IPS-18c (cell line): ENCODE data around the gene PRKD1.
"Not testable (repeated sequence)": the region's sequence is repeated elsewhere in the genome, so short reads cannot be mapped to it uniquely, and the experiment has no call there.

Experiments
- H3K4me3 ChIP-seq: 2 replicates; pipeline ENCODE4 v1.7.0; 2013; ENCODE audit warnings: low read depth, mild to moderate bottlenecking, low read length, moderate library complexity; ENCODE audit not compliant: insufficient read depth
- H3K9me3 ChIP-seq: one replicate; pipeline ENCODE4 v1.6.1; 2013; ENCODE audit warnings: mild to moderate bottlenecking, low read length, moderate library complexity; ENCODE audit not compliant: control insufficient read depth, insufficient read depth

Gene PRKD1

DNA sequence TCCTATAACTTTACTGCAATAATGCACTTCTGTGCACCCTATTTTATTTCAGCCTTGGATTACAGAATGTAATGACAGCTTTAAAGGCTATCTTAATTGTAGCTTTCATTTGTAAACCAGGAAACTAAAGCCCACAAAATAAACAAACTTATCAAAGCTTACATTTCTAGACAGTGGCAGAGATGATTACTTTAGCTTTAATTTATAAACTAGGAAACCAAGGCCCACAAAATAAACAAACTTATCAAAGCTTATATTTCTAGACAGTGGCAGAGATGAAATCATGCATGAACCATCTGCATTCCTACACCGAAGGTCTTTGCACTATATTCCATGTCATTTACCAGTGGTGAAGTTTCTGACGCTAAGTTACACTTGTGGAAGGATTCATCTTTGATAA is 74.4 kb downstream of the PRKD1 start:
- H3K4me3 ChIP-seq, result no peak overlapping the region
- peaks cover 3% of the 10 kb centered on the region for H3K9me3 ChIP-seq

DNA sequence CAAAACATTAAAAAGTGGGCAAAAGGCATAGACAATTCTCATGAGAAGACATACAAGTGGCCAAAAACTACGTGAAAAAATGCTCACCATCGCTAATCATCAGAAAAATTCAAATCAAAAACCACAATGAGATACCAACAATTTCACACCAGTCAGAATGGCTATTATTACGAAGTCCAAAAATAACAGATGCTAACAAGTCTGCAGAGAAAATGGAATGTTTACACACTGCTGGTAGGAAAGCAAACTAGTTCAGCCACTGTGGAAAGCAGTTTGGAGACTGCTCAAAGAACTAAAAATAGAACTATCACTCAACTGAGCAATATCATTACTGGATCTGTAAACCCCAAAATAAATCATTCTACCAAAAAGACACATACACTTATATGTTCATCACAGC is 76.2 kb downstream of the PRKD1 start:
- Histone ChIP-seq H3K4me3 (no peak overlapping the region), H3K9me3 (peaks cover 3% of the 10 kb centered on the region)

DNA sequence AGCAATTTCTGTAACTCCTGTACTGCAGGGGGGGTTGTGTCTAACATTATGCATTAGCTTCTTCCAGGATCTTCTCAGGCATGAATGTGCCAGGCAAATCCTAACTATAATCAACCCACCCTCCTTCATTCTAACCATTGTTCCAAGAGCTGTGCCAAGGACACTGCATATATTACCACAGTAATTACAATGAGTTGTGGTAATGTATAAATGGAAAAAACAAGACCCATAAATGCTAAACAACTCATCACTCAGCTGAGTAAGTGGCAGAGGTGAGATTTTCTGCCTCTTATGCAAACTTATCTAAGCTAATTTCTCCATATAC is 80.6 kb downstream of the PRKD1 start:
- H3K4me3 ChIP-seq, result no peak overlapping the region
- no peaks in the 10 kb centered on the region for H3K9me3 ChIP-seq

DNA sequence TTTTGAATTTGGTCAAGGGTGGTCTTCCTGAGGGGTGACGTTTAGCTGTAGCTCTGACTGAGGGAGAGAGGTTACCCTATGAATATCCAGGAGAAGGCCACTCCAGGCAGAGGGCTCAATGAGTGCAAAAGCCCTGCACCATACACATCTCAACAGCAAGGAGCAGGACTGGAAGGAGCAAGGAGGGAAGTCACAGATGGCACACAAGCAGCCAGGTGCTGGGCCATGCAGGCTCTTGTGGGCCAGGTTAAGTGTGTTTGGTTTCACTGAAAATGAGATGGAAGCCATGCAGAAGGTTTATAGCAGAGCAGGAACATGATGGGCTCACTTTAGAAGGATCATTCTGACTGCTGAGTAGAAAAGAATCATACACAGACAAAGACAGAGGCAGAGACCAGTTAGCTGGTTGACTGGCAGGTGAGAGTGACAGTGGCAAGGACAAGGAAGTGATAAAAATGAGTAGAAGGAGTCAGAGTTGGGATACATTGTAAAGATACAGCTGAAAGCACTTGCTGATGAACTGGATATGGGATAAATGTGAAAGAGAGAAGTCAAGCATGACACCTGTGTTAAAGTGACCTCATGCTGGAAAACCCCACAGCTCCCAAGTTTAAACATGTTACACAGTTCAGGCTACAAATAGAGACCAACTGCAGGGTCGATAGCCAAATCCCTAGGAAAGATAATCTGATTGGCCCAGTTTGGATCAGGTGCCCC is 81.2 kb downstream of the PRKD1 start:
- Histone ChIP-seq H3K9me3 (no peaks in the 10 kb centered on the region), H3K4me3 (no peak overlapping the region)

DNA sequence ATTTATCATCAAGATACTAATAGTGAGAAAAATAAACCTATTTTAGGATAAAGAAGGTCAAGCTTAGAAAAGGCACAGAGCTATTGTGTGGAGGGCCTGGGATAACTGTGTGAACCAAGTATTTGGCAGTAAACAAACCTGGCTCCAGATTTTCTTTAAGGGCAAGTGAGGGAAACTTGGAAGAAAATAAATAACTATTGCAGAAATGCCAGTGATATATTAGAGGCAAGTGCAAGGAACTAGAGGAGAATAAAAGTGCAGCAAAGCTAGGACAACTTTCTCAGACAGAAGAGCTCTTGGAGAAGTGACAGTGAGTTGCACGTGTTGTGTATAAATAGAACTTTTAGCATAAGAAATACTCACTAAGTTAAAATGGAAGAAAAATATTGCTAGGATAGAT is 83.7 kb downstream of the PRKD1 start:
- H3K9me3 ChIP-seq, result peaks cover 16% of the 10 kb centered on the region
- no peak overlapping the region for H3K4me3 ChIP-seq

DNA sequence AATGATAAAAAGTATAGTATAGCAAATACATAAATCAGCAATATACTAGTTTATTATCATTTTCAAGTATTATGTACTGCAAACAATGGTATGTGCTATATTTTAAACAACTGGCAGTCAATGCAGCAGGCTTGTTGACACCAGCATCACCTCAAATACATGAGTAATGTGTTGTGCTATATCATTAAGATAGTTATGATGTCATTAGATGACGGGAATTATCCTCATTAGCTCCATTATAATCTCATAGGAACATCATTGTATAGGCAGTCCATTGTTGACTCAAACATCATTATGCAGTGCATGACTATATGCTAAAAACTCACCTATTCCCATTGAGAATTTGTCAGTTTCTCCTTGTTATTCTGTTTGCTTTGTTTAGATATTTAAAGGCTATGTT is 85.4 kb downstream of the PRKD1 start:
- H3K4me3 ChIP-seq, result no peak overlapping the region
- peaks cover 16% of the 10 kb centered on the region for H3K9me3 ChIP-seq

DNA sequence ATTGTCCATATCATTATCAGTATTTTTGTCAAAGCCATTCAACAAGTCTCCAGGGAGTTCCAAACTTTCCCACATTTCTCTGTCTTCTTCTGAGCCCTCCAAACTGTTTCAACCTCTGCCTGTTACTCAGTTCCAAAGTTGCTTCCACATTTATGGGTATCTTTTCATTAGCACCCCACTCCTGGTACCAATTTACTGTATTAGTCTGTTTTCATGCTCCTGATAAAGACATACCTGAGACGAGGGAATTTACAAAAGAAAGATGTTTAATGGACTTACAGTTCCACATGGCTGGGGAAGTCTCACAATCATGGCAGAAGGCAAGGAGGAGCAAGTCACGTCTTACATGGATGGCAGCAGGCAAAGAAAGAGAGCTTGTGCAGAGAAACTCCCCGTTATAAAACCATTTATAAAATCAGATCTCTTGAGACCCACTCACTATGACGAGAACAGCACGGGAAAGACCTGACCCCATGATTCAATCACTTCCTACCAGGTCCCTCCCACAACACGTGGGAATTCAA is 87.2 kb downstream of the PRKD1 start:
- H3K9me3 ChIP-seq, result peaks cover 16% of the 10 kb centered on the region
- H3K4me3 ChIP-seq, result not testable (repeated sequence)

DNA sequence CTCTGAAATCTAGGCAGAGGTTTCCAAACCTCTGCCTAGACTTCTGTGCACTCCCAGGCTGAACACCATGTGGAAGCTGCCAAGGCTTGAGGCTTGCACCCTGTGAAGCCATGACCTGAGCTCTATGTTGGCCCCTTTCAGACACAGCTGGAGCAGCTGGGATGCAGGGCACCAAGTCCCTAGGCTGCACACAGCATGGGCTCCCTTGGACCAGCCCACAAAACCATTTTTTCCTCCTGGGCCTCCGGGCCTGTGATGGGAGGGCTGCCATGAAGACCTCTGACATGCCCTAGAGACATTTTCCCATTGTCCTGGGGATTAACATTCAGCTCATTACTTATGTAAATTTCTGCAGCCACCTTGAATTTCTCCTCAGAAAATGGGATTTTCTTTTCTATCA is 88.0 kb downstream of the PRKD1 start:
- peaks cover 16% of the 10 kb centered on the region for H3K9me3 ChIP-seq
- not testable (repeated sequence) for H3K4me3 ChIP-seq

DNA sequence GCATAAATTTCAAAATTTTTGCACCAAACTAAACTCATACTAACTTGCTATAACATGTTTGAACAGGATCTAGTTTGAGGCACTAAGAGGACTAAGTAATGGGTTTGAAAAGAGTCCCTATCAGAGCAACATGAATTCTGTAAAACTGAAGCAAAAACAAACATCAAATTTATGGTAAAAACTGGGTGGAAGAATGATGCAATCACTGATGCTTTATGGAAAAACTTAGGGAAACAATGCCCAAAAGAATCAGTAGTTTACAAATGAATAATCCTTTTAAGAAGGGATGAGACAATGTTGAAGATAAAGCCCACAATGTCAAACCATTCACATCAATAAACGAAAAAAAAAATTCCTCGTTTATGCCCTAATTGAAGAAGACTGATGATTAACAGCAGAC is 88.9 kb downstream of the PRKD1 start:
- no peak overlapping the region for H3K4me3 ChIP-seq
- H3K9me3 ChIP-seq, result peaks cover 16% of the 10 kb centered on the region

DNA sequence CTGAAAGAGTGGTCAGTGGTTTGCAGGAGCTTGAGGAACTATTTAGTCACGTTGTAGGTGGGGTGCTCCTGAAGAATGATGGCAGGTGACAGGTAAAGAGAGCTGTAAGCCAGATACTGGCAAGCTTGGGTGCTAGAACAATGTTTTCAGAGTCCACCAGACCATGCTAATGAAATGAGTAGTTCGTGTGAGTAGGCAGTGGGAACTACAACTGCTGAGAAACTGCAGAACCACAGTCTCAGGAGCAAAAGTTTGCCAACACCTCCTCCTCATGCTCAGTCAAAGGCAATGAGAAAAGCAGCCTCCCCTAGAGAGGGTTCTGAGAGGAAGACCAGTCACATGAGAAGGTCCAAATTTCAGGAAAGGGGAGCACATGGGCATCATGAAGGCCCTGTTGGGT is 91.3 kb downstream of the PRKD1 start:
- Histone ChIP-seq H3K4me3 (no peak overlapping the region), H3K9me3 (peaks cover 16% of the 10 kb centered on the region)

DNA sequence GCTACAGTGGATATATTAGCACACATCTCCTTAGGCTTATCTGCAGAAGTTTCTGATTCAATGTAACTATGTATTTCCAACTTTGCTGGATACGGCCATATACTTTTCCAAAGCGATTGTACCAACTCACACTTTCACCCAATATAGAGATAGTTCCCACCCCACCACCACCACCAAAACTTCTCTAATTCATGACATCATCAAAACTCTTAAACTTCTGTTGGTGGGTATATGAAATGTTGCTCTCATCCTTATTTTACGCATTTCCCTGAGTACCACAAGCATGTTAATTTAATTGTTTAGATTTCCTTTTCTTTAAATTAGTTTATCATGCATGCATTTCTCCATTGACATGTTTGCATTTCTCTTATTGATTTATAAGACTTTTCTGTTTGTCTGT is 95.6 kb downstream of the PRKD1 start:
- no peak overlapping the region for H3K4me3 ChIP-seq
- H3K9me3 ChIP-seq, result no peaks in the 10 kb centered on the region

DNA sequence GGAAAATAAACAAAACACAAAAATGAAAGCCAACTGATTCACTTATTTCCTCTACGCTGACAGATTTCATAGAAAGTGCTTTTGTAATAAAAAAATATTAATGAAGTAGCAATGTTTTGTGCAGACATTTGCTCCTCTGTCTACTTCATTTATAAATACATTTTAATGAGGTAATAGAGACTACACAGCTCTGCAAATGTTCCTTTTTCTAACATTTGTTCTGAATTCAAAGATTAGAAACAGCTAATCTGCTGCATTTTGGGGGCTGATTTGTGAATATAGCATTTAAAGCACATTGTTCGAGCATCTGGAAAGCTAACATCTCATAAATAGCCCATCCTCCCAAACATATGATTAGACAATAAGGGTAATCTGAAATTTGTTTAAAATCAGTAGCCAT is 97.8 kb downstream of the PRKD1 start:
- Histone ChIP-seq H3K4me3 (no peak overlapping the region), H3K9me3 (no peaks in the 10 kb centered on the region)

DNA sequence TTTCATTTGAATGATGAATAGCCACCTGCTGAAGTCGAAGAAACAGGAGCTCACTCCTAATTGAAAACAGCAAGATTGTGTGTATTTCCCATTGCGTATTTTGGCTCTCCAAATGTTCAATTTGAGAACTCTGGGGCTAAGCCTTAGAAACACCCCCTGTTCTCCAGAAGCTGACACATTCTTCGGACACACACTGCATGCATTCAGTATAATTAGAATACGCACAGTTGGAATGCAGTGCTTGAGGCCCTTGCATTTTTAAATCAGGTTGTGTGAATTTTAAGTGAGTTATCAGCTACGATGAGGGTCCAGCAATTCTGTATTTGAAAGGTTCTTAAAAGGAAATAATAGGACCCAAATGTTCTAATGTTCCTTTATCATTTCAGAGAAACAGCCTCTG is 103.8 kb downstream of the PRKD1 start:
- H3K4me3 ChIP-seq, result no peak overlapping the region

DNA sequence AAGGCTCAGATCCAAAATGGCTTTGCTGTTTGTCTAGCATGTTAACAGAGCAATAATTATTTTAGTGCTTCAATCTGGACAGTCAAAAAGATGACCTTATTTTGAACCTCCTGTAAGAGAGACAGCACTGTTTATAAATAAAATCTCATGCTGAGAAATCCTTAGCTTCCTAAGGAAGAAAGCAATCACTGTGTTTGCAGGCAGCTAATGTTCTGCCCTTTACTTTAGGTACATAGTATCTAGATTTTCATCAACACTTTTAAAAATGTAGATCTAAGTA is 105.3 kb downstream of the PRKD1 start:
- no peak overlapping the region for H3K4me3 ChIP-seq
- no peaks in the 10 kb centered on the region for H3K9me3 ChIP-seq

More for the DNA sequence above, 103.8 kb downstream of the PRKD1 start:
- no peaks in the 10 kb centered on the region for H3K9me3 ChIP-seq

DNA sequence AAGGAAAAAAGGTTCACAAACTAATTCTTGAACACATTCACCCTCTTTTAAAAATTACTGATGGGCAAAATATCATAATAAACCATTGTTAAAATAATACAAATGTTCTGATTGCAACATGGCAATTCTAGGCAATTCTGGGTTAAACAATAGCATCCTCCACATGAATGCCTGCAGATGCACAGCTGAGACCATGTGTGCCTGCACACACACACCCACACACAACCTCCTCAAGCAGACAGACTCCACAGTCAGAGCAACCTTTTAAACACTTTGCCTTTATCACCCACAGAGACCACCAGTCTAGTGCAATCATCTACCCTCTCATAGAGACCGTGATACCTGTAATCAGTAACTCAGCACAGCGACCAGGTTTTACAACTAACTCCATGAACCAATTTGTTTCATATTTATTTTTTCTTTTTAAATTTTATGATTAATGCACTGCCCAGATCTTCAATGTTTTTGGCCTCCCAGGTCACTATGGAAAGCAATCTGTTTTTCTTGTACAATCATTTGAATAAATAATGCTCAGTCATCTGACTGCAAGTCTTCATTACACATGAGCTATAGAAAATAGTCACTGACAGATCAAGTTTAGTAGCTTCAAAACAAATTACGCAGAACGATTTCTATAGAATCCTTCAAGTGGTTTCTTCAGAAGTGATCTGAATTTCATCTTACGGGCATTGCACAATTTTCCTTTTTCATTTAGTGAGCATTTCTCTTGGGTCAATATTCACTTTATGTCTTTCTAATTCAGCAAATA is 105.8 kb downstream of the PRKD1 start:
- no peak overlapping the region for H3K4me3 ChIP-seq
- H3K9me3 ChIP-seq, result no peaks in the 10 kb centered on the region

DNA sequence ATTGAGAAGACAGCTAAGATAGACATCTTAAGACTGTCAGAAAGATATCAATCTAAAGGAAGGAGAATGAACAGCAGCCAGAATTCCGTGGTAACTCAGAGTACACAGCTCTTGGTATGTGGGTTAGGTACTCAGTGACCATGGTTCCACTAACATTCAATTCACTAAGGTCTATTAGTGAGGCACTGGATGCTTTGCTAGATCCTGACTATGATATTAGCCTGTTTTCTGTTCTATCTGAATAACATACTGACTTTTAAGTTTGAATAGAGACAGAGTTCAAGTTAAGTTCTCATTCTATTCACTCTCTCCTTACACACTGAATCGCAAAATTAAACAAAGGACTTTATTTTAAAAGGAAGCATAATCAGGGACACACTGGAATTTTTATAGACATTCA is 106.4 kb downstream of the PRKD1 start:
- no peak overlapping the region for H3K4me3 ChIP-seq
- H3K9me3 ChIP-seq, result no peaks in the 10 kb centered on the region

DNA sequence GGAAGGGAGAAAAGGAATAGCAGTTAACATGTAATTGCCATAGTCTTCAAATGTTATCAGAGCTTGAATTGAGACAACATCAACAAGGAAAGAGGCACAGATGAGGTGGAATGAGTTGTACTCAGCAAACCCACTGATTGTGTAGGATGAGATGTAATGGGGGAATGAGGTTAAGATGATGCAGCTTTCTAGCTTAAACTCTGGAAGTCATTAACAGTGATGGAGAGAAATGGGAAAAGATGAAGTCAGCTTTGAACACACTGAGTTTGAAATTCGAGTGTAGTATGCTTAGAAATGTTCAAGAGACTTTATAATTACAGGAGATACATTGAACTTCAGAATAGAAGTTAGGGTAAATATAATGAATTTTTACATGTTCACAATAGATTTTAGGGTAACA is 106.9 kb downstream of the PRKD1 start:
- H3K4me3 ChIP-seq, result no peak overlapping the region
- H3K9me3 ChIP-seq, result no peaks in the 10 kb centered on the region

DNA sequence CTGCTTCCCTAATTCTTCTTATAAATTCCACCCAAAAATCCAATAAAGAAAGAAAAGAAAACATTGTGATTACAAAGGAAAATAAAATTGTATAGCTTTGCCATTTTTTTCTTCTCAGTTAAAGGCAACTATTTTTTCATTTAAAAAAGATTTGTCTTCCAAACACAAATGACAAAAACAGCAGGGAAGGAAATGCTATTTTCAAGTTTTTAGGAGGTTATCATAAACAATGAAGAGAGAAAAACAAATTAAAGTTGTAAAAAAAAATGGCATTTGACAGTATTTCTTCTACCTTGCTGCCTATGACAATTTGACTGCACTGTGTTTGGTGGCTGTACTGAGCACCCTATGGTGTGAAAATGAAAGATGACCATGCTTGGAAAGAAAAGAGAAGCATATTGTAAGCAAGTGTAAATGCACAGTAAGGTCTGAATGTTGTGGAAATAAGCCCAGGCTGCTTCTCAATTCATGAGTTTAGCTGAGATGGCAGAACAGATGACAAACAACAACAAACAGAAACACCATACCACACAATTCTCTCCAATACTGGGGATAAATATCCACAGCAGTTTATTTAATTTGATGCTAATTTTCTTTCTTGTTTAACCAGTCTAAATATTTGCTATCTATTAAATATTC is 109.8 kb downstream of the PRKD1 start:
- Histone ChIP-seq H3K9me3 (no peaks in the 10 kb centered on the region), H3K4me3 (no peak overlapping the region)
